Liver (tissue), 9 donors: ENCODE measurements around the gene R3HDM1. TPM values are rescaled to one million over a fixed set of nuclear protein-coding genes. Genes with fewer than 3 reads are reported as not detected.
A peak's percentile ranks its signal among the peaks of the same experiment; 100 is the strongest.

Experiments
- DNase-seq: peaks from one replicate; pipeline ENCODE4 v3.0.0-alpha.2; 2017; ENCODE audit warnings: low spot score
- H3K27ac ChIP-seq, 2 donors: one replicate each; pipeline ENCODE4 v1.7.0; 2013; ENCODE audit warnings: inconsistent platforms in 2 of 2, low read length in 2 of 2, control low read depth in 1 of 2, low read depth in 1 of 2, mild to moderate bottlenecking in 1 of 2
- H3K27me3 ChIP-seq, 4 donors: one replicate each; pipeline versions ENCODE4 v1.6.1 to v1.7.0; 2013; ENCODE audit warnings: low read length in 3 of 4, inconsistent platforms in 1 of 4, mild to moderate bottlenecking in 1 of 4, moderate library complexity in 1 of 4; ENCODE audit not compliant: control insufficient read depth in 4 of 4, insufficient read depth in 4 of 4
- H3K36me3 ChIP-seq, 4 donors: one replicate each; pipeline versions ENCODE4 v1.6.1 to v1.7.0; 2013; ENCODE audit warnings: low read length in 3 of 4, mild to moderate bottlenecking in 3 of 4, low read depth in 1 of 4, moderate library complexity in 1 of 4; ENCODE audit not compliant: control insufficient read depth in 4 of 4, insufficient read depth in 3 of 4
- H3K4me1 ChIP-seq, 4 donors: one replicate each; pipeline versions ENCODE4 v1.6.1 to v1.7.0; 2013; ENCODE audit warnings: low read length in 3 of 4, mild to moderate bottlenecking in 3 of 4, moderate library complexity in 1 of 4; ENCODE audit not compliant: control insufficient read depth in 4 of 4, insufficient read depth in 4 of 4
- H3K4me3 ChIP-seq, 3 donors: one replicate each; pipeline versions ENCODE4 v1.6.1 to v1.7.0; 2013; ENCODE audit warnings: low read length in 3 of 3, control low read depth in 1 of 3, low read depth in 1 of 3, mild to moderate bottlenecking in 1 of 3
- H3K9ac ChIP-seq, 2 donors: one replicate each; pipeline ENCODE4 v1.7.0; 2013; ENCODE audit warnings: low read length in 2 of 2, mild to moderate bottlenecking in 2 of 2, moderate library complexity in 2 of 2, control low read depth in 1 of 2, low read depth in 1 of 2
- H3K9me3 ChIP-seq, 4 donors: one replicate each; pipeline versions ENCODE4 v1.6.1 to v1.7.0; 2013; ENCODE audit warnings: low read length in 3 of 4; ENCODE audit not compliant: control insufficient read depth in 4 of 4
- CTCF ChIP-seq: fragments of 150-350 bp; IDR thresholded peaks from 2 replicates; pipeline ENCODE4 v1.5.1; 2017; ENCODE audit warnings: improper control_type of control experiment, low read depth, low read length; ENCODE audit not compliant: missing input control
- EGR1 ChIP-seq, 2 donors: IDR thresholded peaks; 2 replicates each; pipeline ENCODE4 v1.6.1; 2016 to 2018; ENCODE audit warnings: antibody characterized with exemption in 2 of 2, low read depth in 2 of 2
- FOXA1 ChIP-seq: IDR thresholded peaks from 2 replicates; pipeline ENCODE4 v1.6.1; 2016; ENCODE audit warnings: antibody characterized with exemption
- FOXA2 ChIP-seq: IDR thresholded peaks from 2 replicates; pipeline ENCODE4 v1.6.1; 2016; ENCODE audit warnings: antibody characterized with exemption
- HNF4A ChIP-seq, 2 donors: conservative IDR thresholded peaks; 2 replicates each; pipeline ENCODE4 v1.6.1; 2016; ENCODE audit warnings: antibody characterized with exemption in 2 of 2, mild to moderate bottlenecking in 2 of 2
- HNF4G ChIP-seq: IDR thresholded peaks from 2 replicates; pipeline ENCODE4 v1.6.1; 2016; ENCODE audit warnings: antibody characterized with exemption
- JUND ChIP-seq, 2 donors: IDR thresholded peaks; 2 replicates each; pipeline ENCODE4 v1.6.1; 2016; ENCODE audit warnings: antibody characterized with exemption in 2 of 2
- MAX ChIP-seq: IDR thresholded peaks from 2 replicates; pipeline ENCODE4 v1.6.1; 2016; ENCODE audit warnings: antibody characterized with exemption
- NR2F2 ChIP-seq: IDR thresholded peaks from 2 replicates; pipeline ENCODE4 v1.6.1; 2016; ENCODE audit warnings: antibody characterized with exemption
- RAD21 ChIP-seq, 2 donors: IDR thresholded peaks; 2 replicates each; pipeline ENCODE4 v1.6.1; 2016; ENCODE audit warnings: antibody characterized with exemption in 2 of 2, mild to moderate bottlenecking in 2 of 2
- REST ChIP-seq: IDR thresholded peaks from 2 replicates; pipeline ENCODE4 v1.6.1; 2016; ENCODE audit warnings: antibody characterized with exemption, mild to moderate bottlenecking
- RXRA ChIP-seq, 2 donors: IDR thresholded peaks; 2 replicates each; pipeline ENCODE4 v1.6.1; 2017 to 2018; ENCODE audit warnings: antibody characterized with exemption in 2 of 2, mild to moderate bottlenecking in 1 of 2
- TAF1 ChIP-seq: conservative IDR thresholded peaks from 2 replicates; pipeline ENCODE4 v1.6.1; 2016; ENCODE audit warnings: antibody characterized with exemption, mild to moderate bottlenecking
- YY1 ChIP-seq: IDR thresholded peaks from 2 replicates; pipeline ENCODE4 v1.6.1; 2016; ENCODE audit warnings: antibody characterized with exemption, mild to moderate bottlenecking
- ZBTB33 ChIP-seq: IDR thresholded peaks from 2 replicates; pipeline ENCODE4 v1.6.1; 2016; ENCODE audit warnings: antibody characterized with exemption
- whole genome bisulfite sequencing: extraction: QIAGEN DNeasy Blood & Tissue Kit; methylation state at CpG from one replicate; pipeline ENCODE4 v1.1.7; 2013; 5-methylcytosine and 5-hydroxymethylcytosine counted together
- polyA plus RNA-seq, 2 donors: library from polyadenylated mRNA; stranded (reverse) in 1 of 2; unstranded in 1 of 2; fragments of 200-250 nt in 1 of 2; fragments of >200 nt in 1 of 2; fragmentation: Nextera tagmentation in 1 of 2; extraction: Ambion mirVana in 1 of 2; gene quantifications; one replicate each; pipeline versions ENCODE4 v1.2.1 to v1.2.3, GENCODE V29; 2013 to 2015
- total RNA-seq, 2 donors: library from RNA; depleted of rRNA; stranded (reverse); fragments of >200 nt; gene quantifications; one replicate each; pipeline ENCODE4 v1.2.3, GENCODE V29; 2014
- donor health status: healthy.
- donor health status: healthy.
- donor health status: healthy.
- donor health status: healthy.
- donor health status: healthy.

R3HDM1 gene
- total and polyA plus RNA-seq, 4 donors, result 6.0 to 10.0 (median 8.8) TPM

GRCh38 chr2:135585586-135585985, 54.3 kb downstream of the R3HDM1 start:
- 92% methylated on average over 2 of the region's 2 CpGs for WGBS
- H3K27ac ChIP-seq, result no peak overlapping the region

GRCh38 chr2:135586148-135586547, 54.9 kb downstream of the R3HDM1 start:
- Histone ChIP-seq H3K9ac (no peak overlapping the region), H3K4me1 (no peaks in the 10 kb centered on the region), H3K36me3 (no peaks in the 10 kb centered on the region), H3K9me3 (no peaks in the 10 kb centered on the region), H3K4me3 (no peak overlapping the region), H3K27me3 (no peaks in the 10 kb centered on the region), H3K27ac (no peak overlapping the region)
- 90% methylated on average over 1 of the region's 1 CpG for WGBS
- DNase-seq, result no peak
- TF ChIP-seq EGR1 (IDR thresholded peaks at IDR 0.05; ENCODE audit: low read depth in 2 of 2) (no peak), RXRA (IDR thresholded peaks at IDR 0.05) (no peak), ZBTB33 (no peak), JUND (IDR thresholded peaks at IDR 0.05) (no peak), CTCF (no peak), REST (no peak), RAD21 (IDR thresholded peaks at IDR 0.05) (no peak), MAX (no peak), FOXA2 (no peak), YY1 (no peak), HNF4G (no peak), TAF1 (no peak), NR2F2 (no peak), FOXA1 (no peak), HNF4A (conservative IDR thresholded peaks at IDR 0.05) (no peak)

More at GRCh38 chr2:135585586-135585985, 54.3 kb downstream of the R3HDM1 start:
- Histone ChIP-seq H3K9ac (no peak overlapping the region), H3K4me1 (no peaks in the 10 kb centered on the region), H3K27me3 (no peaks in the 10 kb centered on the region), H3K36me3 (no peaks in the 10 kb centered on the region), H3K9me3 (no peaks in the 10 kb centered on the region), H3K4me3 (no peak overlapping the region)
- no peak for DNase-seq
- TF ChIP-seq RAD21 (IDR thresholded peaks at IDR 0.05), result peak in 1 of 2 donors; percentile 25
- TF ChIP-seq ZBTB33, result no peak
